ENCODE measurements around the gene NHLRC4.

The NHLRC4 gene

GRCh38 chr16:563072-563644 is 3.6 kb upstream of the NHLRC4 start:
- CTCF ChIA-PET: no interaction called here
- POLR2A ChIA-PET: no interaction called here

GRCh38 chr16:564690-565418 is 2.0 kb upstream of the NHLRC4 start:
- CTCF ChIA-PET: no interaction called here
- H3K4me3 ChIP-seq (ENCODE audit: low read depth, low read length): no peak overlapping the region
- TF ChIP-seq, protein P1, sequence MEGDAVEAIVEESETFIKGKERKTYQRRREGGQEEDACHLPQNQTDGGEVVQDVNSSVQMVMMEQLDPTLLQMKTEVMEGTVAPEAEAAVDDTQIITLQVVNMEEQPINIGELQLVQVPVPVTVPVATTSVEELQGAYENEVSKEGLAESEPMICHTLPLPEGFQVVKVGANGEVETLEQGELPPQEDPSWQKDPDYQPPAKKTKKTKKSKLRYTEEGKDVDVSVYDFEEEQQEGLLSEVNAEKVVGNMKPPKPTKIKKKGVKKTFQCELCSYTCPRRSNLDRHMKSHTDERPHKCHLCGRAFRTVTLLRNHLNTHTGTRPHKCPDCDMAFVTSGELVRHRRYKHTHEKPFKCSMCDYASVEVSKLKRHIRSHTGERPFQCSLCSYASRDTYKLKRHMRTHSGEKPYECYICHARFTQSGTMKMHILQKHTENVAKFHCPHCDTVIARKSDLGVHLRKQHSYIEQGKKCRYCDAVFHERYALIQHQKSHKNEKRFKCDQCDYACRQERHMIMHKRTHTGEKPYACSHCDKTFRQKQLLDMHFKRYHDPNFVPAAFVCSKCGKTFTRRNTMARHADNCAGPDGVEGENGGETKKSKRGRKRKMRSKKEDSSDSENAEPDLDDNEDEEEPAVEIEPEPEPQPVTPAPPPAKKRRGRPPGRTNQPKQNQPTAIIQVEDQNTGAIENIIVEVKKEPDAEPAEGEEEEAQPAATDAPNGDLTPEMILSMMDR (IDR thresholded peaks at IDR 0.05; ENCODE audit: insufficient read depth, low read length, missing control alignments): no peak
- DNase-seq (ENCODE audit: low read depth, low spot score): no peak
- POLR2A ChIA-PET: no interaction called here

More at GRCh38 chr16:563072-563644, 3.6 kb upstream of the NHLRC4 start:
- DNase-seq (ENCODE audit: low read depth, low spot score): no peak
- TF ChIP-seq, protein P1 (IDR thresholded peaks at IDR 0.05; ENCODE audit: insufficient read depth, low read length, missing control alignments): no peak
- no peak overlapping the region for H3K4me3 ChIP-seq (ENCODE audit: low read depth, low read length)

- no peak overlapping the region for H3K4me3 ChIP-seq (ENCODE audit: low read depth, low read length)
- no peak for DNase-seq (ENCODE audit: low read depth, low spot score)
- ChIA-PET POLR2A (no interaction called here), CTCF (no interaction called here)
- TF ChIP-seq, protein P1 (IDR thresholded peaks at IDR 0.05; ENCODE audit: insufficient read depth, low read length, missing control alignments): no peak
Measured at GRCh38 chr16:565419-566330, 1.1 kb upstream of the NHLRC4 start.

DNA sequence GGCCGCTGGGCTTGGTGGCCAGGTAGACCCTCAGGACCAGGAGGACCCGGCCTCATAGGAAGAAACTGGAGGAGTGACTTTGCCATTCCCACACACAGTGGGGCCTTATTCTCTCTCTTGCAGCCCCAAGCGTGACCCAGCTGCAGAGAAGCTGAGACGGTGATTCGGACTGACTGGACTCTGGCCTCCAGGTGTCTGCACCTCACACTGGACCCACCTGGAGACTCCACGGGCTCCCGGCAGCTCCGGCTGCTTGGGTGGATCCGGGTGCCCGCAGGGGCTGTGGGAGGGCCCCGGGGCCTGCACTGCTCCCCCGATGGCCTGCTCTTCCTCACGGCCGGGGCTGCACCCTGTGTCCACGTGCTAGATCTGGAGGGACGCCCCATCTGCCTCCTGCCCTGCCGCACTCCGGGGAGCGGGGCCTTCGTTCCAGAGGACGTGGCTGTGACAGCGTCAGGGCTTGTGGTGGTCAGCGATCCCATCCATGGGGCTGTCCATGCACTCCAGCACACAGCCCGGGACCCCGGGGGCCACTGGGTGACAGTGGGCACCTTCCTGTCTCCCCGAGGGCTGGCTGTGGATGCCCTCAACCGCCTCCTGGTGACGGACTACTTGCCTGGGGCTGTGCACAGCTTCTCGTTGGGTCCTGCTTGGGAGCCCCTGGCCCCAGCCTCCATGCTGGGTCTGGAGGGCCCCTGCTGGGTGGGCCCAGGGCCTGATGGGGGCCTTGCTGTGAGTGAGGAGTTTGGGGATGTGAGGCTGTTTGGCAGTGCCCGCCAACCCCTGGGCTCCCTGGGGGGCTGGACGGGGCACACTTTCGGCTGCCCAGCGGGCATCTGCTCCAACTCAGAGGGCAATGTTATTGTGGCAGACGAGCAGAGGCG is 810 bp downstream of the NHLRC4 start:
- H3K4me3 ChIP-seq (ENCODE audit: low read depth, low read length): no peak overlapping the region
- TF ChIP-seq, protein P1 (IDR thresholded peaks at IDR 0.05; ENCODE audit: insufficient read depth, low read length, missing control alignments): no peak
- CTCF ChIA-PET: interaction anchor here (1.4 kb wide), 1 partner anchor 9 kb away, joined by 5 read pairs; no protein-coding TSS in a partner anchor
- POLR2A ChIA-PET: interaction anchor here (0.9 kb wide), 1 partner anchor 10 kb away, joined by 3 read pairs; no protein-coding TSS in a partner anchor
- DNase-seq (ENCODE audit: low read depth, low spot score): no peak

- ChIA-PET POLR2A (interaction anchor here (0.6 to 1.0 kb wide), 2 partner anchors 27 to 30 kb away, joined by 3 read pairs; no protein-coding TSS in a partner anchor), CTCF (interaction anchor here (0.6 to 1.5 kb wide), 3 partner anchors 8 to 98 kb away, joined by 3 to 4 read pairs (median 3); no protein-coding TSS in a partner anchor)
- H3K4me3 ChIP-seq (ENCODE audit: low read depth, low read length): peak overlapping the region; percentile 77
- TF ChIP-seq, protein P1 (IDR thresholded peaks at IDR 0.05; ENCODE audit: insufficient read depth, low read length, missing control alignments): no peak
- no peak for DNase-seq (ENCODE audit: low read depth, low spot score)
Measured at GRCh38 chr16:568401-569258, 1.8 kb downstream of the NHLRC4 start.
